Stimulated activated CD8-positive, alpha-beta memory T cell treated with anti-CD3 and anti-CD28 coated beads, Interleukin-12 subunit alpha, Interleukin-12 subunit beta, amount 100 ng/mL, for 4 hours (primary cell): ENCODE measurements around the gene GCK.

ENCODE experiments used
- DNase-seq: peaks from one replicate; pipeline ENCODE4 v3.0.0-alpha.2; 2020; ENCODE audit warnings: low read depth

GCK gene

GRCh38 chr7:44116789-44117666 is 72.2 kb downstream of the GCK start:
- no peak for DNase-seq

- DNase-seq: no peak
Measured at GRCh38 chr7:44116087-44116788, 73.0 kb downstream of the GCK start.

GRCh38 chr7:44114586-44115310 is 74.5 kb downstream of the GCK start:
- DNase-seq: no peak

- no peak for DNase-seq
Measured at GRCh38 chr7:44113764-44114354, 75.4 kb downstream of the GCK start.

GRCh38 chr7:44112997-44113763 is 76.1 kb downstream of the GCK start:
- no peak for DNase-seq

GRCh38 chr7:44112231-44112996 is 76.8 kb downstream of the GCK start:
- DNase-seq: no peak

GRCh38 chr7:44111761-44112160 is 77.5 kb downstream of the GCK start:
- DNase-seq: no peak

- DNase-seq: no peak
Measured at GRCh38 chr7:44110719-44111635, 78.3 kb downstream of the GCK start.

GRCh38 chr7:44109991-44110390 is 79.2 kb downstream of the GCK start:
- DNase-seq: no peak

- DNase-seq: no peak
Measured at GRCh38 chr7:44108768-44109750, 80.2 kb downstream of the GCK start.

GRCh38 chr7:44107961-44108767 is 81.1 kb downstream of the GCK start:
- no peak for DNase-seq

GRCh38 chr7:44107116-44107960 is 81.9 kb downstream of the GCK start:
- DNase-seq: no peak

- DNase-seq: no peak
Measured at GRCh38 chr7:44106311-44107065, 82.8 kb downstream of the GCK start.

GRCh38 chr7:44105832-44106231 is 83.4 kb downstream of the GCK start:
- no peak for DNase-seq

GRCh38 chr7:44104860-44105771 is 84.1 kb downstream of the GCK start:
- DNase-seq: no peak
